ENCODE measurements around the gene LSM14A.
"Not testable (repeated sequence)": the region's sequence is repeated elsewhere in the genome, so short reads cannot be mapped to it uniquely, and the experiment has no call there.

The LSM14A gene

GRCh38 chr19:34171877-34172660 is at the start of gene LSM14A:
TSS of gene LSM14A (plus strand) at chr19:34172504. CDS start at chr19:34172643, 139 bp downstream.
- DNase-seq (ENCODE audit: low read depth) = peak; percentile 88

DNA sequence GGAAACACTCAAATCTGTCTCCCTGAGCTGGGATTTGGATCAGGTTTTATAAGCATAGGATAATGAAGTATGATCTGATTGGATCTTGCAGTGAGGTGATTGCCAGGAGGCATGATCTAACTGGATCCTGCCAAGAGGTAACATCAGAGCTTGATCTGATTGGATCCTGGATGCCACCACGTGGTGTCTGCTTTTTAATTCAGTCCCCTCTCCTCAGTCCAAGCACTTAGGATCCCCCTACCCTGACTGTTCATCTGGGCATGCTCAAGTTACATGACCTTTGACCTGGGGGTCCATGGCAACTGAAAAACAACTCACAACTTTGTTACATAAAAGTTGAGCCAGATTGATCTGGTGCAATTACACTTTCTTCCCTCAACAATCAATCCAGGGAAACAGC is 47.5 kb upstream of the LSM14A start:
- no peak for DNase-seq (ENCODE audit: low read depth)

DNA sequence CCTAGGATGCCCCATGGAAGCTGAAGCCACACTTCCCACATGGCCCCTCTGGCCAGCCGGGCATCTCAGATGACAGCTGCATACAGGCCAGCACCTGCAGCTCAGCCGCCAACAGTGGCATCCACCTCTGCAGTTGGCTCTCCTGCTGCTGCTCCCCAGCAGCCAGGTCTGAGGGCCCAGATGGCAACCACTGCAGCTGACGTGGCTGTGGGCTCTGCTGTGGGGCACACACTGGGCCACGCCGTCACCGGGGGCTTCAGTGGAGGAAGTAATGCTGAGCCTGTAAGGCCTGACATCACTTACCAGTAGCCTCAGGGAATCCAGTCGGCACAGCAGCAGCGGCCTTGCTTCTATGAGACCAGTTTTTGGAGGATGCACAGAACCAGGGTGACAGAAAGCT is 45.3 kb upstream of the LSM14A start:
- DNase-seq (ENCODE audit: low read depth) = no peak

- DNase-seq (ENCODE audit: low read depth) = no peak
Measured at GRCh38 chr19:34127684-34128189, 44.6 kb upstream of the LSM14A start.

- no peak for DNase-seq (ENCODE audit: low read depth)
Measured at GRCh38 chr19:34128558-34129250, 43.6 kb upstream of the LSM14A start.

DNA sequence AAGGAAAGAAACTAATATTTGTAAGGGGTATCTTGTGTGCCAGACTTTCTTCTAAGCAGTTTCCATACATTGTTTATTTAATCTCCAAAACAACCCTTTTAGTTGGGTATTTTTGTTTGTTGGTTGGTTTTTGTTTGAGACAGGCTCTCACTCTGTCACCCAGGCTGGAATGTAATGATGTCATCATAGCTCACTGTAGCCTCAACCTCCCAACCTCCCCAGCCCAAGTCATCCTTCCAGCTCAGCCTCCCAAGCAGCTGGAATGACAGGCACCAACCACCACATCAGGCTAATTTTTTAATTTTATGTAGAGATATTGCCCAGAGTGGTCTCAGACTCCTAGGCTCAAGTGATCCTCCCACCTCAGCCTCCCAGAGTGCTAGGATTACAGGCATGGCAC is 41.2 kb upstream of the LSM14A start:
- DNase-seq (ENCODE audit: low read depth) = no peak

DNA sequence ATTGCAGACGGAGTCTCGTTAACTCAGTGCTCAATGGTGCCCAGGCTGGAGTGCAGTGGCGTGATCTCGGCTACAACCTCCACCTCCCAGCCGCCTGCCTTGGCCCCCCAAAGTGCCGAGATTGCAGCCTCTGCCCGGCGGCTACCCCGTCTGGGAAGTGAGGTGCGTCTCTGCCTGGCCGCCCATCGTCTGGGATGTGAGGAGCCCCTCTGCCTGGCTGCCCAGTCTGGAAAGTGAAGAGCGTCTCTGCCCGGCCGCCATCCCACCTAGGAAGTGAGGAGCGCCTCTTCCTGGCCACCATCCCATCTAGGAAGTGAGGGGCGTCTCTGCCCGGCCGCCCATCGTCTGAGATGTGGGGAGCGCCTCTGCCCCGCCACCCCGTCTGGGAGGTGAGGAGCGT is 40.2 kb upstream of the LSM14A start:
- DNase-seq (ENCODE audit: low read depth) = not testable (repeated sequence)

DNA sequence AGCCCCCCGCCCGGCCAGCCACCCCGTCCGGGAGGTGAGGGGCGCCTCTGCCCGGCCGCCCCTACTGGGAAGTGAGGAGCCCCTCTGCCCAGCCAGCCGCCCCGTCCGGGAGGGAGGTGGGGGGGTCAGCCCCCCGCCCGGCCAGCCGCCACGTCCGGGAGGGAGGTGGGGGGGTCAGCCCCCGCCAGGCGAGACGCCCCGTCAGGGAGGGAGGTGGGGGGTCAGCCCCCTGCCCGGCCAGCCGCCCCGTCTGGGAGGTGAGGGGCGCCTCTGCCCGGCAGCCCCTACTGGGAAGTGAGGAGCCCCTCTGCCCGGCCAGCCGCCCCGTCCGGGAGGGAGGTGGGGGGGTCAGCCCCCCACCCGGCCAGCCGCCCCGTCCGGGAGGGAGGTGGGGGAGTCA is 39.6 kb upstream of the LSM14A start:
- DNase-seq (ENCODE audit: low read depth) = not testable (repeated sequence)

- DNase-seq (ENCODE audit: low read depth) = peak; percentile 87
Measured at GRCh38 chr19:34134190-34135053, 37.9 kb upstream of the LSM14A start.

DNA sequence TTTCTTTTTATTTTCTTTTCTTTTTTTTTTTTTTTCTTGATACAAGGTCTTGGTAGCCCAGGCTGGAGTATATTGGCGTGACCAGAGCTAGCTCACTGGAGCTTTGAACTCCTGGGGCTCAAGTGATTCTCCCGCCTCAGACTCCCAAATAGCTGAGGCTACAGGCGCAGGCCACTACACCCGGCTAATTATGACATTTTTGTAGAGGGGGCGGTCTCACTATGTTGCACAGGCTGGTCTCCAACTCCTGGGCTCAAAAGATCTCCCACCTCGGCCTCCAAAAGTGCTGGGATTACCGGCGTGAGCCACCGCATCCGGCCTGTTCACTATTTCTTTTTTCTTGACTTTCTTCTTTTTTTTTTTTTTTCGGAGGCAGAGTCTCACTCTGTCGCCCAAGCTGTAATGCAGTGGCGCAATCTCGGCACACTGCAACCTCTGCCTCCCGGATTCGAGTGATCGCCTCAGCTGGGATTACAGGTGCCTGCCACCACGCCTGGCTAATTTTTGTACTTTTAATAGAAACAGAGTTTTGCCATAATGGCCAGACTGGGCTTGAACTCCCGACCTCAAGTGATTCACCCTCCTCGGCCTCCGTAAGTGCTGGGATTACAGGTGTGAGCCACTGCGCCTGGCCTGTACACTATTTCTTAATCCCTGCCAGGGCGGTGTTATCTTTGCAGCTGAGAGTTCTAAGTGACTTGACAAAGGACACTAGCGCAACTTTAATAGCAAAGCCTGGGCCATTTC is 37.1 kb upstream of the LSM14A start:
- no peak for DNase-seq (ENCODE audit: low read depth)

DNA sequence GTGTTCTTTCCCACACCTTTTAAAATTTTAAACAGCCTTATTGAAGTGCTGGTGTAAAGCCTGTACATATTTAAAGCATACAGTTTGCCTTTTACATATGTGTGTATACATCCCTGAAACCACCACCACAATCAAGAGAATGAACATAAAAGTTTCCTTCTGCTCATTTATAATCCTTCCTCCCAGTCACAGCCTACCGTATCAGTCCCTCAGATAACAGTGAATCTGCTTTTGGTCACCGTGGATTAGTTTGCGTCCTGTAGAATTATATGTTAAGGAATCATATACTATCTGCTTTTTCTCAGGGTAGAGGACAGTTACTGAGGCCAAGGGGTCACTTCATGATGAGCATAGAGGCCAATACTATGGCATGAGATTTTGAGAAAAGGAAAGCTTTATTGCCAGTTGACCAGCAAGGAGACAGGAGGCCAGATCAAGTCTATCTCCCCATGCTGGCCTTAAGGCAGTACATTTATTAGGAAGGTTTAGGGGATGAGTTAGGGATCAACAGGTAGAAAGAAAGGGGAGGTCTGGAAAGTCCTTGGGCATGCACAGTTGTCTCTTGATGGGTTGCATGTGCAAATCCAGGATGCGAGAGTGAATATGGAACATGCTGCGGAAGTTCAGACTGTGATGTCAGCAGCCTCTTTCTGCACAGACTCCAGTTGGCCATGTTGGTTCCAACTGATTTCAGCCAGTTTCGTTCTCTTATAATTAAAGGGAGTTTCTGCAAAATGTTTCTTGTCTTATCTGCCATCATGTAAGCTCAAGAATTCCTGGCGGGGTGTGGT is 36.3 kb upstream of the LSM14A start:
- DNase-seq (ENCODE audit: low read depth) = no peak

GRCh38 chr19:34141025-34141424 is 31.3 kb upstream of the LSM14A start:
- DNase-seq (ENCODE audit: low read depth) = no peak

GRCh38 chr19:34142440-34142839 is 29.9 kb upstream of the LSM14A start:
- no peak for DNase-seq (ENCODE audit: low read depth)

- DNase-seq (ENCODE audit: low read depth) = no peak
Measured at GRCh38 chr19:34145741-34146202, 26.5 kb upstream of the LSM14A start.

- DNase-seq (ENCODE audit: low read depth) = no peak
Measured at GRCh38 chr19:34148658-34149185, 23.6 kb upstream of the LSM14A start.

DNA sequence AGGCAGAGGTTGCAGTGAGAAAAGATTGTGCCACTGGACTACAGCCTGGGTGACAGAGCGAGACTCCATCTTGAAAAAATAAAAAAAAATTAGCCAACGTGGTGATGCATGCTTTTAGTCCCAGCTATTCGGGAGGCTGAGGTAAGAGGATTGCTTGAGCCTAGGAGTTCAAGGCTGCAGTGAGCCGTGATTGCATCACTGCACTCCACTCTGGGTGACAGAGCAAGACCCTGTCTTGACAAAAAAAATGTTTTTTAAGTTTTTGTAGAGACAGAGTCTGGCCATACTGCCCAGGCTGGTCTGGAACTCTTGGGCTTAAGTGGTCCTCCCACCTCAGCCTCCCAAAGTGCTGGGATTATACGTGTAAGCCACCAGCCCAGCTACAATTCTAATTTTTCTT is 22.4 kb upstream of the LSM14A start:
- no peak for DNase-seq (ENCODE audit: low read depth)

GRCh38 chr19:34150558-34150957 is 21.7 kb upstream of the LSM14A start:
- DNase-seq (ENCODE audit: low read depth) = no peak

GRCh38 chr19:34151439-34151838 is 20.9 kb upstream of the LSM14A start:
- DNase-seq (ENCODE audit: low read depth) = no peak

GRCh38 chr19:34154401-34154800 is 17.9 kb upstream of the LSM14A start:
- no peak for DNase-seq (ENCODE audit: low read depth)

GRCh38 chr19:34155686-34156085 is 16.6 kb upstream of the LSM14A start:
- DNase-seq (ENCODE audit: low read depth) = no peak

Measured in stimulated activated CD8-positive, alpha-beta memory T cell treated with anti-CD3 and anti-CD28 coated beads, Interleukin-12 subunit alpha, Interleukin-12 subunit beta, amount 100 ng/mL, for 4 hours (primary cell).